GM12878 (cell line): Measurements from ENCODE around the gene PHLDA3. TPM values are rescaled to one million over a fixed set of nuclear protein-coding genes. Genes with fewer than 3 reads are reported as not detected.
"Not testable (repeated sequence)": the region's sequence is repeated elsewhere in the genome, so short reads cannot be mapped to it uniquely, and the experiment has no call there.

Source experiments
- ATAC-seq: fragments of 200-7000 bp; cut with Tn5 transposase; 3 replicates; pipeline ENCODE4 v1.9.1; 2020; ENCODE audit warnings: mild to moderate bottlenecking, moderate library complexity
- BruUV-seq: library from RNA; stranded (reverse); fragments of 400-500 nt; replicated peaks from 2 replicates; lab custom pipeline; 2021; lab: Mats Ljungman, UMichigan
- CTCF ChIA-PET: fragments of 300-600 bp; sonication (Branson Sonifier 250); formaldehyde crosslinking; extraction: SDS; loops from one replicate; lab custom pipeline; 2021; ENCODE audit warnings: inconsistent platforms; lab: Yijun Ruan, JAX
- POLR2A ChIA-PET: fragments of 350-600 bp; formaldehyde crosslinking; extraction: SDS; loops from one replicate; lab custom pipeline; 2021; ENCODE audit warnings: inconsistent platforms; lab: Charles Lee
- RAD21 ChIA-PET: fragments of 300-600 bp; sonication (Branson Sonifier 250); formaldehyde crosslinking; loops from one replicate; lab custom pipeline; 2023; ENCODE audit warnings: antibody characterized with exemption; ENCODE audit not compliant: unreplicated experiment; lab: Charles Lee
- SMC1A ChIA-PET: fragments of 300-600 bp; sonication (Branson Sonifier 250); formaldehyde crosslinking; loops from one replicate; lab custom pipeline; 2023; ENCODE audit not compliant: unreplicated experiment, uncharacterized antibody; lab: Charles Lee
- DNase-seq: peaks from one replicate; pipeline ENCODE4 v3.0.0-alpha.2; 2011; ENCODE audit warnings: low read depth, low spot score
- FAIRE-seq: peaks from 3 replicates; lab custom pipeline; 2011; peaks lifted over from hg19 to GRCh38; lab: Jason Lieb, UNC
- H2AFZ ChIP-seq: 2 replicates; pipeline ENCODE4 v1.6.0; 2011; ENCODE audit warnings: low read depth, low read length, control low read depth; ENCODE audit not compliant: control insufficient read depth
- H3K27ac ChIP-seq: 2 replicates; pipeline ENCODE4 v1.5.1; 2011; ENCODE audit warnings: control low read depth; ENCODE audit not compliant: control insufficient read depth, insufficient read depth
- H3K27me3 ChIP-seq, 2 experiments: replicated peaks in 1 of 2; 2 replicates each; pipeline versions ENCODE4 v1.6.0 to v1.6.1; 2011; ENCODE audit warnings: low read length in 1 of 2; ENCODE audit not compliant: control insufficient read depth in 2 of 2, insufficient read depth in 2 of 2
- H3K36me3 ChIP-seq, 2 experiments: 2 replicates each; pipeline ENCODE4 v1.5.1; 2011; ENCODE audit warnings: low read length in 1 of 2; ENCODE audit not compliant: control insufficient read depth in 2 of 2, insufficient read depth in 2 of 2
- H3K4me1 ChIP-seq: 2 replicates; pipeline ENCODE4 v1.6.1; 2011; ENCODE audit warnings: mild to moderate bottlenecking, low read length, moderate library complexity, mixed read lengths; ENCODE audit not compliant: control insufficient read depth, insufficient read depth
- H3K4me2 ChIP-seq: 2 replicates; pipeline ENCODE4 v1.6.0; 2011; ENCODE audit warnings: control low read depth; ENCODE audit not compliant: control insufficient read depth, insufficient read depth
- H3K4me3 ChIP-seq: fragments of 200-600 bp; sonication (generic); 2 replicates; pipeline ENCODE4 v1.5.1; 2016
- H3K79me2 ChIP-seq: 2 replicates; pipeline ENCODE4 v1.6.0; 2011; ENCODE audit warnings: low read length; ENCODE audit not compliant: control insufficient read depth, insufficient read depth
- H3K9ac ChIP-seq: 2 replicates; pipeline ENCODE4 v1.8.0; 2011; ENCODE audit warnings: low read length, control low read depth, mixed read lengths; ENCODE audit not compliant: control insufficient read depth, insufficient read depth
- H3K9me3 ChIP-seq: replicated peaks from 3 replicates; pipeline ENCODE4 v1.5.1; 2011; ENCODE audit warnings: mild to moderate bottlenecking, low read length; ENCODE audit not compliant: control insufficient read depth, insufficient read depth
- H4K20me1 ChIP-seq: 2 replicates; pipeline ENCODE4 v1.6.0; 2011; ENCODE audit not compliant: control insufficient read depth, insufficient read depth
- ASH2L ChIP-seq: fragments of 300-600, 200-600 bp; sonication (generic); IDR thresholded peaks from 2 replicates; pipeline ENCODE4 v1.6.1; 2017; ENCODE audit warnings: low read depth, mild to moderate bottlenecking, borderline replicate concordance
- ELK1 ChIP-seq: IDR thresholded peaks from 2 replicates; pipeline ENCODE4 v1.6.1; 2012; ENCODE audit warnings: low read depth, low read length, improper control_type of control experiment
- GATAD2B ChIP-seq: fragments of 450-650 bp; conservative IDR thresholded peaks from 2 replicates; pipeline ENCODE4 v1.6.1; 2017; ENCODE audit warnings: low read depth, mild to moderate bottlenecking, moderate library complexity
- PML ChIP-seq: IDR thresholded peaks from 2 replicates; pipeline ENCODE4 v1.6.1; 2012; ENCODE audit warnings: low read length, inconsistent platforms
- WGBS: methylation state at CpG from one replicate; pipeline ENCODE4 v1.1.6; 2016; ENCODE audit warnings: low lambda C conversion rate; ENCODE audit not compliant: insufficient replicate concordance, insufficient coverage; ENCODE audit errors: missing lambda C conversion rate; 5-methylcytosine and 5-hydroxymethylcytosine counted together
- in situ Hi-C: fragments of 300-500 bp; cut with MboI; formaldehyde crosslinking; loops from 9 replicates; pipeline ENCODE4 v1.14.3; 2018; ENCODE audit warnings: mixed read lengths
- intact Hi-C: fragments of 100-400 bp; cut with micrococcal nuclease; formaldehyde crosslinking; loops from one replicate; pipeline ENCODE4 v1.14.2; 2022; ENCODE audit not compliant: unreplicated experiment
- polyA plus RNA-seq, 11 experiments: library from polyadenylated mRNA; depleted of rRNA in 4 of 11; unstranded in 6 of 11; stranded (reverse) in 5 of 11; fragments of >200 nt; fragmentation: Nextera tagmentation in 4 of 11; fragmentation: Illumina TruSeq in 1 of 11; extraction: Ambion mirVana in 4 of 11; extraction: Trizol in 1 of 11; gene quantifications; 1 replicate in 1 of 11; 2 replicates in 10 of 11; pipeline versions ENCODE4 v1.2.1 to v1.2.3, GENCODE V29; 2011 to 2016; ENCODE audit warnings: inconsistent platforms in 2 of 11, missing spikeins in 2 of 11, low read depth in 1 of 11
- total RNA-seq, 4 experiments: library from RNA; depleted of rRNA in 3 of 4; stranded (reverse); fragments of >200 nt in 3 of 4; fragmentation: Illumina TruSeq in 1 of 4; extraction: Trizol in 1 of 4; gene quantifications; 2 replicates each; pipeline versions ENCODE4 v1.2.1 to v1.2.3, GENCODE V29; 2013 to 2021

PHLDA3 gene
- total and polyA plus RNA-seq, 10 of the 15 experiments (the other 5 are each of a cell fraction or from before 2014, with no cell fraction given) = 0.60 to 57.4 (median 21.8) TPM

- Histone ChIP-seq H3K36me3 (no peaks in the 10 kb centered on the region), H3K79me2 (peaks cover 11% of the 10 kb centered on the region), H3K27me3 (no peaks in the 10 kb centered on the region), H3K9me3 (no peaks in the 10 kb centered on the region), H3K27ac (no peak overlapping the region), H4K20me1 (no peaks in the 10 kb centered on the region), H3K4me2 (no peak overlapping the region), H2AFZ (no peak overlapping the region), H3K4me3 (no peak overlapping the region), H3K9ac (no peak overlapping the region), H3K4me1 (peaks cover 31% of the 10 kb centered on the region)
- ChIA-PET POLR2A (interaction anchor here (0.6 to 1.2 kb wide), 2 partner anchors 38 to 40 kb away, joined by 3 read pairs; no protein-coding TSS in a partner anchor), SMC1A (no interaction called here), RAD21 (no interaction called here), CTCF (interaction anchor here (1.2 to 1.6 kb wide), 2 partner anchors 37 to 40 kb away, joined by 3 to 9 read pairs; no protein-coding TSS in a partner anchor)
- BruUV-seq = no TSS peak
- FAIRE-seq (no peak), DNase-seq (no peak), ATAC-seq (no peak)
- WGBS = 46% methylated on average over 2 of the region's 2 CpGs
- in situ Hi-C loops = no loop called here
- intact Hi-C loops = loop anchor here (2.0 kb wide), 1 partner anchor 38 kb away; no protein-coding TSS in a partner anchor
- no peak for TF ChIP-seq GATAD2B
- TF ChIP-seq ELK1 = no peak
- TF ChIP-seq ASH2L = no peak
- no peak for TF ChIP-seq PML
Observed at GRCh38 chr1:201473296-201473695, 4.3 kb upstream of the PHLDA3 start.

- POLR2A ChIA-PET = interaction anchor here (1.2 kb wide), 1 partner anchor 37 kb away, joined by 3 read pairs; no protein-coding TSS in a partner anchor
- H3K27ac ChIP-seq, H3K27me3 ChIP-seq, H4K20me1 ChIP-seq, H3K4me2 ChIP-seq, in situ Hi-C loops, H2AFZ ChIP-seq, ATAC-seq, BruUV-seq, H3K9me3 ChIP-seq, H3K9ac ChIP-seq, H3K36me3 ChIP-seq, H3K4me3 ChIP-seq, FAIRE-seq, DNase-seq: not testable (repeated sequence)
- intact Hi-C loops = loop anchor here (2.0 kb wide), 1 partner anchor 38 kb away; no protein-coding TSS in a partner anchor
- H3K4me1 ChIP-seq = peaks cover 27% of the 10 kb centered on the region
- SMC1A ChIA-PET = interaction anchor here (0.6 to 1.9 kb wide), 3 partner anchors 9 to 49 kb away, joined by 3 to 5 read pairs (median 3); no protein-coding TSS in a partner anchor
- WGBS = 75% methylated on average over 8 of the region's 8 CpGs
- H3K79me2 ChIP-seq = peaks cover 21% of the 10 kb centered on the region
- CTCF ChIA-PET = interaction anchor here (1.1 to 1.6 kb wide), 4 partner anchors 9 to 41 kb away, joined by 3 to 11 read pairs (median 6); no protein-coding TSS in a partner anchor
- RAD21 ChIA-PET = interaction anchor here (1.4 kb wide), 1 partner anchor 9 kb away, joined by 5 read pairs; no protein-coding TSS in a partner anchor
Observed at GRCh38 chr1:201472321-201472720, 3.3 kb upstream of the PHLDA3 start.
